NOMO-1 treated with dmso at 0.1 percent for 144 hours (cell line): ENCODE measurements around the gene GPC6.

Experiments used
- DNase-seq: peaks from one replicate; lab custom pipeline; 2025; ENCODE audit not compliant: unreplicated experiment; lab: John Stamatoyannopoulos, UW

The GPC6 gene

DNA sequence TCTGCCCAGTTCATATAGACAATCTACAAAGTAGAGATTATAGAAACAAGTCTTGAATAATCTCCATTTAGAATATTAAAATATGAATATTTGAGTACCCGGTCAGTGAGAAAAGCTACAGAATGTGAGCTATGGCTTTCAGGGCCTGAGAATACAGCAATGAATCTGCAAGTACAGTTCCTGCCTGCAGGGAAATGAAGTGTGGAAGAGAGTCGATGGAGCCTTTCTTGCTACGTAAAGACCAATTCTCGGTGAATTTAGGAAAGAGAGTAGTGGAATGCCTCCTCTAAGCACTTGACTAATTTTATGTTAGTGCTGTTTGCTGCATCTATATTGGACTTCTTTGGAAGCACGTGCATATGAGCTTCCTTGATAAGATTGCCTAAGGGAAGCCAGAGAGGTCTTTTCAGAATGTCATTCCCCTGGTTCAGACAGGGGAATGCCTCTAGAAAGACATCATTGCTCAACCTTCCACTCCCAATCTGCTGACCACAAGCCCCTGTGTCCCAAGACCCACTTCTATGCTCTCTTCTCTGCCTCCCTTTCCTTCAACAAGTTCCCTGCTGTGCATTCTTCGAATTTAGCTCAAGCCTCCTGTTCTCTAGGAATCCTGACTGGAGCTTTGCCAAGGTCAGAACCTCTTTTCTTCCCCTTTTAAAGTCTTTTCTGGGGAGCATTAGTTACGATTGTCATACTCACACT is 41.9 kb downstream of the GPC6 start:
- no peak for DNase-seq

DNA sequence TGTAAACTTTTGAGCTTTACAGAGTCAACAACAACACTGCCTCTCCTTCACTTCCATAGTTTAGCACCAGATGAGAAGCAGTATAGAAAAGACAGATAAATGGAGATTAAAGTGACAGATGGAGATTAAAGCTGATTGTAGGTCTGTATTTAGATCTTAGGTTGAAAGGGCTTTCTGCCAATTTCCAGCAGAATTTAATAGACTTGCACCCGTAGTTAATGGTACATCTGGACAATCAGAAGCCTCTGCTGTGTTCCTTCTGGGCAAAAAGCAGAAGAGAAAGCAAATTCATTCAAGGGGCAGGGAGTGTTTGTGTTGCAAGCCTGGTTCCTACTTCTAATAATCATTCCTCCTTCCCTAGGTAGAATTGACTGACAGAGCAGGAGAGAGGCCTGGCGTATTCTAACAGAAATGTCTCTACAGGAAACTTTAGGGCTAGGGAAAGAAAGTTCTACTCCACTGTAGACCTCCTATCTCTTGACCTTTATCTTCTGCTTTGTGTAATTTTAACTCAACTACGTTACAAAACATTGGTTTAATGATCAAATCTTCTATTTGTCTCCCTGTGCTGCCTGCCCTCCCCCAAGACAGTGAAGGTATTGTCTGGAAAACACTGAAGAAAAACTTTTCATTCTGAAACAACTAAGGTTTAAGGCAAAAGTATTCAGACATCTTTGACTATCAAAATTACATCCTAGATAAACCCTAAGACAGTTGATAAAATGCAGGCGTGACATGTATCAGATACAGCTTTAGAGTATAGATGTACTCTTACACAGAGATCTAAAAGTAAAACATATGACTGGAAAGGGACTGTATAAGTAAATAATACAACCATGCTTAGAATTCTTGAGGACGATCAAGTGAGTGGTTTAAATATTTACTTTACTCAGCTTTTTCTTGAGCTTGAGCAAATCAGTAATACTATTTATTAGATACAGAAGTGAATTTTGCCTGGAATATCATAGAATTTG is 44.4 kb downstream of the GPC6 start:
- peak; percentile 41 for DNase-seq

GRCh38 chr13:93279982-93280381 is 53.4 kb downstream of the GPC6 start:
- no peak for DNase-seq

- DNase-seq = no peak
Measured at GRCh38 chr13:93280688-93281087, 54.1 kb downstream of the GPC6 start.

- no peak for DNase-seq
Measured at GRCh38 chr13:93283255-93283654, 56.6 kb downstream of the GPC6 start.

DNA sequence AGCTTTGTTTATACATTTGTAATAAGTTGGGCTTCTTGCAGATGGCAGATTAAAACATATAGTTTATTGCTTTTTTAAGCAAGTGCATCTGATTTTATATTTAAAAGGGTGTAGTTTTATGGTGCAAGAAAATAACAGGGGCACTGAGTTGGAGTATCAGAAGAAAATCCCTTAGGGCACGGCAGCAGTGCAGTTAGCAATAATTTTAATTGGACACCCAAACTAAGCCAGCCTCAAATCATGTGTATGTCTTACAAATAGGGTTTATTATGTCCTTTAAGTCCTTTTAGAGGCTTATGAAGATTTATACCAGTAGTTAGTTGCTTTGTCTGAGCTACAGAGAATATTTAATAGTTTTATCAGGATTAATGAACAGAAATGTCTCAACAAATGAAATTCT is 57.5 kb downstream of the GPC6 start:
- no peak for DNase-seq

DNA sequence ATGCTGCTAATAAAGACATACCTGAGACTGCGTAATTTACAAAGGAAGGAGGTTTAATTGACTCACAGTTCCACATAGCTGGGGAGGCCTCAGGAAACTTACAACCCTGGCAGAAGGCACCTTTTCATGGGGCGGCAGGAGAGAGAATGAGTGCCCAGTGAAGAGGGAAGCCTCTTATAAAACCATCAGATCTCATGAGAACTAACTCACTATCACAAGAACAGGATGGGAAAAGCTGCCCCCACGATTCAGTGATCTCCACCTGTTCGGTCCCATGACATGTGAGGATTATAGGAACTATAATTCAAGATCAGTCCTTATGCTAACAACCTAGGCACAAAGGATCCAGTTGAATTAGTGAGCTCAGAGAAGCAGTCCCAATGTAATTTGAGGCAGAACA is 59.4 kb downstream of the GPC6 start:
- no peak for DNase-seq

GRCh38 chr13:93289053-93289452 is 62.4 kb downstream of the GPC6 start:
- no peak for DNase-seq

GRCh38 chr13:93289842-93290241 is 63.2 kb downstream of the GPC6 start:
- DNase-seq = no peak

DNA sequence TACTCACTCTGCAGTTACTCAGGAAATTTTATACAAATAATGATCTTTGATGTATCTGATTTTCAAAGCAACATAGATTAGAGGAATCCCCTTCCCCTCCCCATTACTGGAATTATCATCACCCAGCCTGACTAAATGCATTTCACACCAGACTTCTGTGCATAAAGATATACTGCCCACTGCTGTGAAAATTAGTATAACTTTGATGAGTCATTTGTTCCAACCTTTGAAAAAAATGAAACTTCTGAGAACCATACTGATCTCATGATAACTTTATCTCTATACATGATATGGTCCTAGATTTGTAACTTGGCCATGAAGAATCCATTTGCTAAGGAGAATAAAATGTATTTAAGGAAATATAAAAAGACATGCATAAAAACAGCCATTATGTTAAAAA is 63.9 kb downstream of the GPC6 start:
- no peak for DNase-seq

DNA sequence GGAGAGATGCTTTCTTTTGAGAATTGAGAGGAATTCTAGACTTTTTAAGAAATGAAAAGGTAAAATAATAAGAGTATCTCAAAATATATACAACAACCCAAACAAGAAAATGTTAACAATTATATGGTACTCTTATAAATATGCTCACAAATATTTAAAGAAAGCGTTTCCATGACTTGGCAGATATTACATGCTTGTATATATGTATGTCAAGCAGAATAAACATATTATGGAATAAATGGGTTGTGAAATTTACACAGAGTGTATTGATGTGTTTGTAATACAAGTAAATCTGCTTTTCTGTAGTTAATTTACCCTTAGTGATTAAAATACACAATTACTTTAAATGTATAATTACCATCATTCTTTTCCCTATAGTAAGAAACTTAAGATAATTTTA is 65.8 kb downstream of the GPC6 start:
- no peak for DNase-seq

GRCh38 chr13:93293710-93294109 is 67.1 kb downstream of the GPC6 start:
- no peak for DNase-seq

DNA sequence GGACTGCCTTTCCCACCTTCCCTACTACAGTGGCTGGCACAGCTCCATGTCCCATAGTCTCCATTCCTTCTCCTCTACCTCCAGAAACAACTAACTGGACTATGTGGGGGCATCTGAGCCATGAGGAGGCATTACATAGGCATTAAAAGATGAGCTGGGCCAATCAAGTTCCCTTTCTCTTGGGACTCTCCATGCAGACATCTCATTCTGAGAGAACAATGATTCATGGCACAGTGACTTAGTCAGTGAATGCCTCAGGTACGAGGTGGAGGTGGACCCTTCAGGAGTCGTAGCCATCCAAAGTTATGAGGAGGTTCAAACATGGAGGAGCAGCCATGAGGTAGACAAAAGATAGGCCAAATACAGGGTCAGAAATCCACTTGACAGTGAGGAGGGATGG is 70.0 kb downstream of the GPC6 start:
- no peak for DNase-seq

- no peak for DNase-seq
Measured at GRCh38 chr13:93298713-93299112, 72.1 kb downstream of the GPC6 start.

- DNase-seq = no peak
Measured at GRCh38 chr13:93304134-93304533, 77.5 kb downstream of the GPC6 start.

GRCh38 chr13:93304868-93305613 is 78.4 kb downstream of the GPC6 start:
- DNase-seq = no peak

DNA sequence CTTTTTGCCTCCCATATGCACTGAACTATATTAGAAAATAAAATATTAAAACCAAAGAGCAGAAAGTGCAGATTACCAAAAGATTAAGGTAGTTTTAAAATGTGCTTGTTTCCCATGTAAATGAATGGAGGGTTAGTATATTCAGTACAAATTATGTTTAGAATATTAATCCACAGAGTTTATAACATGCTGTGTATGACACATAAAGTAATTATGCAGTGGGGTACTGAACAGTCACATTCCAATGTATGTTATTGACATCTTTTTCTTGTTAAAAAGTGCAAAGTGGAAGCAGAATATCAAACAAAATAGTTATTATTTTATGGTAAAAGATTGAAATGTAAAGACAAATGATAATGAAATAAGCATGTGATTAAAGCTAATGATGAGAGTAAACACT is 79.3 kb downstream of the GPC6 start:
- no peak for DNase-seq

DNA sequence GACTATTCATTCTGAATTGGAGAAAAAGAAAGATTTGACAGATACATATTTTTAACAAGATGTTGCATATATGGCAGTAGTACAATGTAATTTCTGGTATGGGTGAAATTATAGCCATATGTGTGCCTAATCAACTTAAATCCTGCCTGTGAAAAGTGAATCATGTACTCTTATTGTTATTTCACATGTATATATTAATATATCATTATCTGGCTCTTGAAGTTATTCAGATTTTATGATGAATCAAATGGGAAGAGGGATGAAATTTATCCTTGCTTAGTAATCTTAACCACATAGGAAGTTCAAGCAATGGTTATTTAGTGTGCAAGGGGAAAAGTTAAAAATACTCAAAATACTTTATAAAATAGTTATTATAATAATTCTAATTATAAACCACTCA is 80.5 kb downstream of the GPC6 start:
- no peak for DNase-seq

DNA sequence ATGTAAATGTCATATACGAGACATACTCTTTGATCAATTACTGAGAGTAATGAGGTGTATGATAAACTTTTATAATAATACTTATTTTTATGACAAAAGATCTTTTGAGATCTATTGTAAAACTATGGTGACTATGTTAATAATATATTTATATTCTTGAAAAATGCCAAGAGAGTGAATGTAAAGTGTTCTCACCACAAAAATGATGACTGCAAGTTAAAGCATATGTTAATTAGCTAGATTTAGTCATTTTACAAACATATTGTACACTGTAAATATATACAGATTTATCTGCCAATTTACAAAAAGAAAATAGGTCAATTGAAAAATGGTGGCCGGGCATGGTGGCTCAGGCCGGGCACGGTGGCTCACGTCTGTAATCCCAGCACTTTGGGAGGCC is 81.0 kb downstream of the GPC6 start:
- no peak for DNase-seq

GRCh38 chr13:93309886-93310523 is 83.4 kb downstream of the GPC6 start:
- no peak for DNase-seq

GRCh38 chr13:93316841-93317240 is 90.2 kb downstream of the GPC6 start:
- no peak for DNase-seq
